Thyroid gland (tissue), 4 donors: Measurements from ENCODE around the gene PUSL1.

Experiments used
- POLR2A ChIP-seq, 2 donors: fragments of 450-650 bp; IDR thresholded peaks; one replicate each; pipeline ENCODE4 v1.6.1; 2017; ENCODE audit warnings: antibody characterized with exemption in 2 of 2, mild to moderate bottlenecking in 2 of 2, moderate library complexity in 1 of 2
- TF ChIP-seq, protein P1 (sequence below), 6 experiments: fragments of 200-600 bp in 3 of 6; fragments of 450-650 bp in 3 of 6; sonication (generic) in 3 of 6; IDR thresholded peaks; one replicate each; pipeline ENCODE4 v1.5.1; 2016 to 2019; ENCODE audit warnings: antibody characterized with exemption in 6 of 6, mild to moderate bottlenecking in 2 of 6, inconsistent platforms in 1 of 6, moderate library complexity in 1 of 6

DNA sequence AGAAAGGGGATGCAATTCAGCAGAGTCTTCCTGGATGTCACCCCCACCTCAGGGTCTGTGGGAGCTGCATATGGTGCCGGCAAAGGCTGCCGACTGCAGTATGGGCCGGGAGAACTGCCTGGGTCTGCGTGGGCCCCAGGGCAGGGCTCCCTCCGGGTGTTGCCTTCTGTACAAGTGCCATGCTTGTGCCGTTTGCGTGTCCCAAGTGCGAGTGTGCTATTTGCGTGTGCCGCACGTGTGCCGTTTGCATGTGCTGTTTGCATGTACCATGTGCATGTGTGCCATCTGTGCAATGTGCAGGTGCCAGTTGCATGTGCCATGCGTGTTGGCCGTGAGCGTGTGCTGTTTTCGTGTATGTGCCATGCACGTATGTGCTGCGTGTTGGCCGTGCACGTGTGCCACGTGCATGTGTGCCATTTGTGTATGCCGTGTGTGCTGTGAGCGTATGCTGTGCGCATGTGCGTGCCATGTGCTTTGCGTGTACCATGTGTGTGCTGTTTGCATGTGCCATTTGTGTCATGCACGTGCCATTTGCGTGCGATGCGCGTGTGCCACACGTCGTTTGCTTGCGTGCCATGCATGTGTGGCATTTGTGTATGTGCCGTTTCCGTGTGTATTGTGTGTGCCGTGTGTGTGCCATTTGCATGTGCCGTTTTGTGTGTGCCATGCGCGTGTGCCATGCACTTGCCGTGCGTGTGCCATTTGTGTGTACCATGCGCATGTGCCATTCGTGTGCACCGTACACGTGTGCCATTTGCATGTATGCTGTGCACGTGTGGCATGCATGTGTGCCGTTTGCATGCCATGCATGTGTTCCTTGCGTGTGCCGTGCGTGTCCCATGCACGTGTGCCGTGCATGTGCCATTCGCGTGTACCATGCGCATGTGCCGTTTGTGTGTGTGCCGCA is 21.2 kb downstream of the PUSL1 start:
- TF ChIP-seq, protein P1, sequence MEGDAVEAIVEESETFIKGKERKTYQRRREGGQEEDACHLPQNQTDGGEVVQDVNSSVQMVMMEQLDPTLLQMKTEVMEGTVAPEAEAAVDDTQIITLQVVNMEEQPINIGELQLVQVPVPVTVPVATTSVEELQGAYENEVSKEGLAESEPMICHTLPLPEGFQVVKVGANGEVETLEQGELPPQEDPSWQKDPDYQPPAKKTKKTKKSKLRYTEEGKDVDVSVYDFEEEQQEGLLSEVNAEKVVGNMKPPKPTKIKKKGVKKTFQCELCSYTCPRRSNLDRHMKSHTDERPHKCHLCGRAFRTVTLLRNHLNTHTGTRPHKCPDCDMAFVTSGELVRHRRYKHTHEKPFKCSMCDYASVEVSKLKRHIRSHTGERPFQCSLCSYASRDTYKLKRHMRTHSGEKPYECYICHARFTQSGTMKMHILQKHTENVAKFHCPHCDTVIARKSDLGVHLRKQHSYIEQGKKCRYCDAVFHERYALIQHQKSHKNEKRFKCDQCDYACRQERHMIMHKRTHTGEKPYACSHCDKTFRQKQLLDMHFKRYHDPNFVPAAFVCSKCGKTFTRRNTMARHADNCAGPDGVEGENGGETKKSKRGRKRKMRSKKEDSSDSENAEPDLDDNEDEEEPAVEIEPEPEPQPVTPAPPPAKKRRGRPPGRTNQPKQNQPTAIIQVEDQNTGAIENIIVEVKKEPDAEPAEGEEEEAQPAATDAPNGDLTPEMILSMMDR (IDR thresholded peaks at IDR 0.05): no peak
- TF ChIP-seq POLR2A (IDR thresholded peaks at IDR 0.05): no peak
